MM.1S (cell line): ENCODE data around the gene AUTS2.

ENCODE experiments used
- CTCF ChIP-seq: fragments of 300-600 bp; sonication (generic); IDR thresholded peaks from 2 replicates; pipeline ENCODE4 v1.5.1; 2016; ENCODE audit warnings: antibody characterized with exemption, low read length, mixed read lengths
- EZH2 ChIP-seq: fragments of 300-600 bp; sonication (generic); optimal IDR thresholded peaks from 2 replicates; pipeline ENCODE3; 2017; ENCODE audit warnings: low read depth, mild to moderate bottlenecking, antibody characterized with exemption, low read length, mixed read lengths

GRCh38 chr7:70693321-70693685 lies 1095.0 kb downstream of the AUTS2 start:
- TF ChIP-seq CTCF (no peak), EZH2 (no peak)
